Measurements from ENCODE around the gene SAMD5. TPM values are rescaled to one million over a fixed set of nuclear protein-coding genes. Genes with fewer than 3 reads are reported as not detected.

SAMD5 gene
- total RNA-seq, 2 donors from 2014 or later = 1.1 to 1.4 TPM

- H3K9me3 ChIP-seq = no peaks in the 10 kb centered on the region
- H3K27me3 ChIP-seq = no peaks in the 10 kb centered on the region
- no peak for DNase-seq (ENCODE audit: low spot score)
- H3K27ac ChIP-seq = no peak overlapping the region
- H3K36me3 ChIP-seq = no peaks in the 10 kb centered on the region
- no peaks in the 10 kb centered on the region for H3K4me1 ChIP-seq
- TF ChIP-seq CTCF (IDR thresholded peaks at IDR 0.05) = no peak
- no peak overlapping the region for H3K4me3 ChIP-seq
Observed at GRCh38 chr6:147582991-147583390, 74.5 kb downstream of the SAMD5 start.

DNA sequence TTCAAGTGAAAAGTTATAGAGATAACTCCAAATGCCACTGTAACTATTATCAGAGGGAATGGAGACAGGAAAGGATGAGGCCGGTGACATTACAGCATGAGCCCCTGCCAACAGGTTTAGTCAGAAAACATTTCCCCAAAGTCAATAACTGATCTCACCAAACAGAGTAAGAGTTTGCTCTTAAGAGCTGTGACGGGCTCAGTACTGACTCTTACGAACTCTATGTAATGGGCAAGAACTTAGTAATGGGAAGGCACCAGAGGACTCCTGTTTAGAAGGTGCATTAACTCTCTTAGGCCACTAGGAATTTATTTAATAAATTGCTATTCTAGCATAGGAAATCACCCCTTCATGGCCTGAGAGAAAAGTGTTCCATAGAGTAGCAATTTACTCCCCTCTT is 76.8 kb downstream of the SAMD5 start:
- peak overlapping the region; percentile 24 to 59 for H3K27ac ChIP-seq
- no peak for DNase-seq (ENCODE audit: low spot score)
- no peaks in the 10 kb centered on the region for H3K36me3 ChIP-seq
- H3K9me3 ChIP-seq = no peaks in the 10 kb centered on the region
- H3K4me3 ChIP-seq = no peak overlapping the region
- H3K27me3 ChIP-seq = no peaks in the 10 kb centered on the region
- H3K4me1 ChIP-seq = no peaks in the 10 kb centered on the region
- TF ChIP-seq CTCF (IDR thresholded peaks at IDR 0.05) = peak in 1 of 2 donors; percentile 38

- no peaks in the 10 kb centered on the region for H3K9me3 ChIP-seq
- no peaks in the 10 kb centered on the region for H3K36me3 ChIP-seq
- TF ChIP-seq CTCF (IDR thresholded peaks at IDR 0.05) = no peak
- H3K4me3 ChIP-seq = no peak overlapping the region
- H3K4me1 ChIP-seq = no peaks in the 10 kb centered on the region
- no peak for DNase-seq (ENCODE audit: low spot score)
- peak overlapping the region; percentile 24 to 59 for H3K27ac ChIP-seq
- H3K27me3 ChIP-seq = no peaks in the 10 kb centered on the region
Observed at GRCh38 chr6:147586044-147586443, 77.6 kb downstream of the SAMD5 start.

DNA sequence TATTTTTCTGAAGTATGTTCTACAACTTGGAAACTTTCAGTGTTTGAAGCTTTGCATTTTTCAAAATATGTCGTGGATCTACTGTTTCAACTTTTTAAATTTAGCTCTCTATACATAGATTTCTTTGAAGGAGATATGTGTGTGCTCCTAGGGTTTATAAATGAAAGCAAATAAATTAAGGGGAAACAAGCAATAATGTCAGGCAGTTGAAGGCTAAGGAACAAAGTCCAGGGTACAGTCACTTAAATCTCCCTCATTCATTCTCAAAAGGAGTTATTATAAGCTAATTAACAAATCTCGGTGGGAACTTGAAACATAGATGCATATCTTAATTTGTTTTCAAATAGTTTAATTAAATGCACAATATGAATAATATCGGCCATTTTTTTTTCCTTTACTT is 79.4 kb downstream of the SAMD5 start:
- no peak for TF ChIP-seq CTCF (IDR thresholded peaks at IDR 0.05)
- H3K36me3 ChIP-seq = no peaks in the 10 kb centered on the region
- no peaks in the 10 kb centered on the region for H3K9me3 ChIP-seq
- no peaks in the 10 kb centered on the region for H3K4me1 ChIP-seq
- H3K4me3 ChIP-seq = no peak overlapping the region
- no peaks in the 10 kb centered on the region for H3K27me3 ChIP-seq
- no peak for DNase-seq (ENCODE audit: low spot score)
- H3K27ac ChIP-seq = no peak overlapping the region

GRCh38 chr6:147588469-147588868 is 80.0 kb downstream of the SAMD5 start:
- no peaks in the 10 kb centered on the region for H3K27me3 ChIP-seq
- no peak for TF ChIP-seq CTCF (IDR thresholded peaks at IDR 0.05)
- no peaks in the 10 kb centered on the region for H3K9me3 ChIP-seq
- H3K4me3 ChIP-seq = no peak overlapping the region
- H3K36me3 ChIP-seq = no peaks in the 10 kb centered on the region
- DNase-seq (ENCODE audit: low spot score) = no peak
- no peak overlapping the region for H3K27ac ChIP-seq
- no peaks in the 10 kb centered on the region for H3K4me1 ChIP-seq

DNA sequence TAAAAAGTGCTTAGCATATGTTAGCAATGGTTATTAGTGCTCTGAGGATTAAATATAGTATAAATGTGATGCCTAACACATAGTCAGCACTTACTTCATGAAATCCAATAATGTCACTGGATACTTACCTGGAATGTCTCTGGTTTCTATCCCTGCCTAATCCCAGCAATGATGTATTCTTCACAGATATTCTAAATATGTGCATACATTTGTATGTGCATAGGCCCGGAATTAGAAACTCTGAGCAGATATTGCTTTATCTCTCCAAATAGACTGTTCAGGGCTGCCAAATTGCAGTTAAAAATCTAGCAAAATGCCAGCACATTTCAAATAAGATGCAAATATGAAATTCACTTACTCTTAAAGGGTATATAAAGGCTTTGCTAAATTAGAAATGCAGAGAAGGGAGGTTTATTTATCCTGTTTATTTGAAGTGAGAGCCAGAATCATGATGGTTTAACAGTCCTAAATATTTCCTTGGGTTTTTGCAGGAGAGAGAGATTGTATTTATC is 81.3 kb downstream of the SAMD5 start:
- no peaks in the 10 kb centered on the region for H3K36me3 ChIP-seq
- no peaks in the 10 kb centered on the region for H3K9me3 ChIP-seq
- H3K27me3 ChIP-seq = no peaks in the 10 kb centered on the region
- no peak overlapping the region for H3K4me3 ChIP-seq
- H3K4me1 ChIP-seq = no peaks in the 10 kb centered on the region
- TF ChIP-seq CTCF (IDR thresholded peaks at IDR 0.05) = no peak
- no peak overlapping the region for H3K27ac ChIP-seq
- no peak for DNase-seq (ENCODE audit: low spot score)
